Measurements from ENCODE around the gene KLK13. TPM values are rescaled to one million over a fixed set of nuclear protein-coding genes. Genes with fewer than 3 reads are reported as not detected.

Gene KLK13
- polyA plus RNA-seq, 1 donor = 0.45 TPM

DNA sequence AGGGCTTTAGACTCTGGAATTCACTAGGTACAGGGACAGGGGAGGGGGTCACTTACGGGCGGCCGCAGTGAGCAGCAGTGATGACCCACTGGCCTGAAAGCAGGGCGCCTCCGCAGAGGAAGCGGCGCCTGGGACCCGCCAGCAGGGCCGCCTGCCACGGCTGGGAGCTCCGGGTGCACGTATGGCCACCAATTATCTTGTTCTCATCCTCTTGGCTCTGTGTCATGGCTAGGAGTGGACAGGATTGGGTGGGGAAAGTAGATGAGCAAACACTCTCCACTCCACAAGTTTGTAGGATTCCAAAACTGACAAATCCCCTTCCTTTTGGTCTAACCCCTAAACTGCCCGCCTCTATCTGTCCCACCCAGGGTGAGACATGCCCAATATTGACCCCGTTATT, 16.6 kb upstream of the KLK13 start:
- H3K9me3 ChIP-seq (ENCODE audit: control insufficient read depth, low read depth, low read length) = no peaks in the 10 kb centered on the region
- H3K27me3 ChIP-seq (ENCODE audit: control insufficient read depth, insufficient read depth, low read length) = no peaks in the 10 kb centered on the region
- no peaks in the 10 kb centered on the region for H3K36me3 ChIP-seq (ENCODE audit: control insufficient read depth, insufficient read depth, low read length)
- WGBS (ENCODE audit: insufficient coverage, low lambda C conversion rate) = no CpG with 5 or more reads among the region's 14 CpGs
- H3K4me3 ChIP-seq (ENCODE audit: low read length) = no peak overlapping the region
- DNase-seq = no peak
- no peak overlapping the region for H3K27ac ChIP-seq (ENCODE audit: low read length)
- H3K4me1 ChIP-seq (ENCODE audit: control insufficient read depth, insufficient read depth, low read length) = no peaks in the 10 kb centered on the region

DNA sequence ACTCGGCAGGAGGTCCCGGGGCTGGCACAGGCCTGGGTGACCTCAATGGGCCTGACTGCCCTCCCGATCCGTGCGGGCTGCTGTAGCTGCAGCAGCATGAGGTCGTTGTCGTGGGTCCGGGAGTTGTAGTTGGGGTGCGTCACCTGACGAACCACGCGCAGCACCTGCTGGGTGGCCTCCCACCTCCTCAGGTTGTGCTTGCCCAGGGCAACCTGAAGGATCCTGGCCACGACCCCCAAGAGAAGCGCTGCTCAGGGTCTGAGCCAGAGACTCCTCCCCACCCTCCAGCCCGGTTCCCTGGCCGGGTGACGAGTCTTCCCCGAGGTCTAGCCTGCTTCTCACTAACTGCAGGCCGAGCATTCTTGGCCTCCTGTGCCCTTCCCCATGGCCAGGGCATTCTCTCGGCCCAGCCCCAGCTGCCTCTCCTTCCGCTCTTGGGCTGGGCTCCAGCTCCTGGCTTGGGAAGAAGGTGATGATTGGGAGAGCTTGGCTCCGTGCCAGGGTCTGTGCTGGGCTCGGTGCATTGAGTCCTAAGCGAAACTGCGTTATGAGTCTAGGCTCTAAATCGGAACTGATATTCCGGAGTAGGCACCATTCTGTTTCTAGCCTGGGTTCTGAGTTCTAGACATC, 14.7 kb upstream of the KLK13 start:
- Histone ChIP-seq H3K4me1 (ENCODE audit: control insufficient read depth, insufficient read depth, low read length) (no peaks in the 10 kb centered on the region), H3K27me3 (ENCODE audit: control insufficient read depth, insufficient read depth, low read length) (no peaks in the 10 kb centered on the region), H3K9me3 (ENCODE audit: control insufficient read depth, low read depth, low read length) (no peaks in the 10 kb centered on the region), H3K4me3 (ENCODE audit: low read length) (no peak overlapping the region), H3K36me3 (ENCODE audit: control insufficient read depth, insufficient read depth, low read length) (no peaks in the 10 kb centered on the region), H3K27ac (ENCODE audit: low read length) (no peak overlapping the region)
- DNase-seq = no peak
- WGBS (ENCODE audit: insufficient coverage, low lambda C conversion rate) = no CpG with 5 or more reads among the region's 27 CpGs

DNA sequence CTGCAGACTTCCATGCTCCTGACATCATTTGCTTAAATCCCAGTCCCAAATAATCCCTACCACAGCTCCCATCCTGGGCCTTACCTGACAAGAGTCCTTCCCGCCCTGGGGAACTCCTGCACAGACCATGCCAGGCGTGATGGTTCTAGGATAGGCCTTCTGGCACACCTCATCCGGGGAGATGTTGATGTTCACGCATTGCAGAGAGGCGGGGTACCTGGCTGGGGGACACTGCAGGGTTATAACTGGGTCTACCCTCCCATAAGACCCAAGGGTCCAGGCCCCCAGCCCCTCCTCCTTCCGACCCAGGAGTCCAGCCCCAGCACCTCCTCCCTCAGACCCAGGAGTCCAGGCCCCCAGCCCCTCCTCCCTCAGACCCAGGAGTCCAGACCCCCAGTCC, 13.8 kb upstream of the KLK13 start:
- Histone ChIP-seq H3K4me1 (ENCODE audit: control insufficient read depth, insufficient read depth, low read length) (no peaks in the 10 kb centered on the region), H3K36me3 (ENCODE audit: control insufficient read depth, insufficient read depth, low read length) (no peaks in the 10 kb centered on the region), H3K9me3 (ENCODE audit: control insufficient read depth, low read depth, low read length) (no peaks in the 10 kb centered on the region), H3K27me3 (ENCODE audit: control insufficient read depth, insufficient read depth, low read length) (no peaks in the 10 kb centered on the region), H3K27ac (ENCODE audit: low read length) (no peak overlapping the region), H3K4me3 (ENCODE audit: low read length) (no peak overlapping the region)
- no peak for DNase-seq
- no CpG with 5 or more reads among the region's 6 CpGs for WGBS (ENCODE audit: insufficient coverage, low lambda C conversion rate)

DNA sequence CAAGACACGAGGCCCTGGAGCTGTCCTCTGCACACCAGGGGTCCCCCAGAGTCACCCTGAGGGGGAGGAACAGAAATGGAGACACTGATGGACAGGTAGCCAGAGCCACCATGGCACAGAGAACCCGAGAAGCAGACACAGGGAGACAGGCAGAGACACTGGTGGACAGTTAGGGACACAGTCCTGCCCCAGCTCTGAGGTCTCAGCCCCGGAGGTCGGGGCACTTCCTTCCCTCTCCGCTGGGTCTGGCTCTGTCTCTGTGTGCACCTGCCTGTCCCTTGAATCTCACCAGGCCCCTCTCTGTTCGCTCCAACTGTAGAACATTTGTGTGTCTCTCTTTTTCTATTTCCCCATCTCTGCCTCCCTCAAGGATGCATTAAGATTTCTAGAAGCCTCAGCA, 13.2 kb upstream of the KLK13 start:
- DNase-seq = no peak
- WGBS (ENCODE audit: insufficient coverage, low lambda C conversion rate) = no CpG with 5 or more reads among the region's 6 CpGs
- Histone ChIP-seq H3K27me3 (ENCODE audit: control insufficient read depth, insufficient read depth, low read length) (no peaks in the 10 kb centered on the region), H3K27ac (ENCODE audit: low read length) (no peak overlapping the region), H3K4me3 (ENCODE audit: low read length) (no peak overlapping the region), H3K9me3 (ENCODE audit: control insufficient read depth, low read depth, low read length) (no peaks in the 10 kb centered on the region), H3K36me3 (ENCODE audit: control insufficient read depth, insufficient read depth, low read length) (no peaks in the 10 kb centered on the region), H3K4me1 (ENCODE audit: control insufficient read depth, insufficient read depth, low read length) (no peaks in the 10 kb centered on the region)

DNA sequence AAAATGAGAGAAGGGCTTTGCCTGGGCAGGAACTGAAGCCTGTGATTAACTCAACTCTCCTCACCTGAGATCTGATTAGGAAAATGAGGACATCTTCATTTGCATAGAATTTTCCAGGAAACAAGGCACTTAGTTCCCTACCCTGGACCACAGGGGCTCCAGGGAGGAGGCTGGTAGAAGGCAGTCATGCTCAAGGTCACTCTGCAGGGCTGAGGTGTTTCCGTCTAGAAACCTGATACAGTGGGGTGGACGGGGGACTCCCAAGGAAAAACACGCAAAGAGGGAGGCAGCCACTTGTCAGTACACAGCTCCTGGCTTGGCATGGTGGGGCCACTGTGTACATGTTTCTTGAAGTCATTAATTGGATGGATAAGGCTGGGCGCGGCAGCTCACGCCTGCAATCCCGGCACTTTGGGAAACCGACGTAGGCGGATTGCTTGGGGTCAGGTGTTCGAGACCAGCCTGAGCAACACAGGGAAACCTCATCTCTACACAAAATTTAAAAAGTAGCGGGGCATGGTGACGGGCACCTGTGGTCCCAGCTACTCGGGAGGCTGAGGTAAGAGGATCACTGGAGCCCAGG, 11.8 kb upstream of the KLK13 start:
- no peak overlapping the region for H3K27ac ChIP-seq (ENCODE audit: low read length)
- DNase-seq = no peak
- no peaks in the 10 kb centered on the region for H3K27me3 ChIP-seq (ENCODE audit: control insufficient read depth, insufficient read depth, low read length)
- H3K4me1 ChIP-seq (ENCODE audit: control insufficient read depth, insufficient read depth, low read length) = no peaks in the 10 kb centered on the region
- H3K36me3 ChIP-seq (ENCODE audit: control insufficient read depth, insufficient read depth, low read length) = no peaks in the 10 kb centered on the region
- H3K4me3 ChIP-seq (ENCODE audit: low read length) = no peak overlapping the region
- no peaks in the 10 kb centered on the region for H3K9me3 ChIP-seq (ENCODE audit: control insufficient read depth, low read depth, low read length)
- 27% methylated on average over 2 of the region's 14 CpGs for WGBS (ENCODE audit: insufficient coverage, low lambda C conversion rate)

DNA sequence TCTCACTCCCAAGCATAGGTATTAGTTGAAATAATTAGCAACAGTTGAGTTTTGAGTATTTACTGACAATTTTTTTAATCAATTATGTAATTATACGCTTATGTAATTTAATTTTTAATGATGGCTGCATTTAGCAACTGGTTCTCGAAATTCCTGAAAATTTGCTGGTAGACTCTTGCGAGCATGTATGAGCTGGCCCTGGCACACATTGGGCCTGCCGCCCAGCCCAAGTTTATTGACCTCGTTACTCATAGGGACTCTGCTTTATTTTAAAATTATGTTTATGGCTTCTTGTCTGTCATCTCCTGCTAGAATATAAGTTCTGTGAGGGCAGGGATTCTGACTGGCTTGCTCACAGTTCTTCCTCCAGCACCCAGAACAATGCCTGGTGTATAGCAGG, 11.1 kb upstream of the KLK13 start:
- Histone ChIP-seq H3K4me3 (ENCODE audit: low read length) (no peak overlapping the region), H3K9me3 (ENCODE audit: control insufficient read depth, low read depth, low read length) (no peaks in the 10 kb centered on the region), H3K36me3 (ENCODE audit: control insufficient read depth, insufficient read depth, low read length) (no peaks in the 10 kb centered on the region), H3K27ac (ENCODE audit: low read length) (no peak overlapping the region), H3K4me1 (ENCODE audit: control insufficient read depth, insufficient read depth, low read length) (no peaks in the 10 kb centered on the region), H3K27me3 (ENCODE audit: control insufficient read depth, insufficient read depth, low read length) (no peaks in the 10 kb centered on the region)
- no peak for DNase-seq
- 100% methylated on average over 2 of the region's 5 CpGs for WGBS (ENCODE audit: insufficient coverage, low lambda C conversion rate)

DNA sequence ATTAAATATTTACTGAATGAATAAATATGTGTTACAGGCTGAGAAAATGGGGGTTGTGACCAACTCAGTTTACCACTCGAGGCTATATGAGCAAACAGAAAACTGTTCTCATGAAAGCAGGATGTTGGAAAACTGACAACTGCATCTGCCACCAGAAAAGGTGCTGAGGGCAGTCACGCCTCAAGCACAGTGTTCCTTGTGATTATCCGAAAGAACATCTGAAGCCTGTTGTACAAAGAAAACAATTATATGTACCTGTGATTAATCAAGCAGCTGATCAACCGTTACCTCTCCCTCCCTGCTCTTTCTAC, 6.2 kb upstream of the KLK13 start:
- no peaks in the 10 kb centered on the region for H3K4me1 ChIP-seq (ENCODE audit: control insufficient read depth, insufficient read depth, low read length)
- H3K27ac ChIP-seq (ENCODE audit: low read length) = no peak overlapping the region
- no peaks in the 10 kb centered on the region for H3K36me3 ChIP-seq (ENCODE audit: control insufficient read depth, insufficient read depth, low read length)
- no peaks in the 10 kb centered on the region for H3K9me3 ChIP-seq (ENCODE audit: control insufficient read depth, low read depth, low read length)
- H3K4me3 ChIP-seq (ENCODE audit: low read length) = no peak overlapping the region
- WGBS (ENCODE audit: insufficient coverage, low lambda C conversion rate) = no CpG with 5 or more reads among the region's 4 CpGs
- DNase-seq = no peak
- peaks cover 2% of the 10 kb centered on the region for H3K27me3 ChIP-seq (ENCODE audit: control insufficient read depth, insufficient read depth, low read length)

DNA sequence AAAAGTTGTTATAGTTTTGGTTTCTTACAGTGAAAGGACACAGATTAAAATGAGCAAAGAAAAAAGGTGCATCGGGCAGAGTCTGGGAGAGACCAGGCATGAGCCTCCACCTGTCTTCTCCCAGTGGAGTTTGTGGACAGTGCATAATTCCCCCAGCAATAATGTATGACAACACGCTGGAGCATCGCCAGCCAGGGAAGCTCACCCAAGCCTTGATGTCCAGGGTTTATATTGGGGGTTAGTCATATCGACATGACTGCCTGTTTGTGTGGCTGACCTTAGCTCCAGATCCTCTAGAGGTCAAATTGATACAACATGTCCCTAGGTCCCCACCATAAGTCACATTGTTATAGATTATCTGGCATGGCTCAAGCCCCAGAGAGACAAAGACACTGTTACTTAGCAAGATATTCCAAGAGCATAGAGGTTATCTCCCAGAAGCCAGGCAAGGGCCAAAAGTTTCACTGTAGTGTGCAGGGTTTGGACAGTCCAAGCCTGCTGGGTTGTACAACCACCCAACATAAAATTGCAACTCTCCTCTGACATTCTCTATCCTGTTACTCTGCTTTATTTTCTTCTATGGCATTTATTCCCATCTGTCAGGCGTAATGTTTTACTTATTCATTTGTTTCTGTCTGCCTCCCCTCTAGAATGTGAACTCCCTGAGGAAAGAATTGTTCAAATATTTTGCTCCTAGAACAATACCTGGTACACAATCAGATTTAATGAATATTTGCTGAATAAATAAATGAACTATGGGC, 5.6 kb upstream of the KLK13 start:
- Histone ChIP-seq H3K4me3 (ENCODE audit: low read length) (no peak overlapping the region), H3K36me3 (ENCODE audit: control insufficient read depth, insufficient read depth, low read length) (no peaks in the 10 kb centered on the region), H3K27me3 (ENCODE audit: control insufficient read depth, insufficient read depth, low read length) (peaks cover 7% of the 10 kb centered on the region), H3K27ac (ENCODE audit: low read length) (no peak overlapping the region), H3K4me1 (ENCODE audit: control insufficient read depth, insufficient read depth, low read length) (no peaks in the 10 kb centered on the region), H3K9me3 (ENCODE audit: control insufficient read depth, low read depth, low read length) (no peaks in the 10 kb centered on the region)
- no peak for DNase-seq
- 76% methylated on average over 2 of the region's 5 CpGs for WGBS (ENCODE audit: insufficient coverage, low lambda C conversion rate)

DNA sequence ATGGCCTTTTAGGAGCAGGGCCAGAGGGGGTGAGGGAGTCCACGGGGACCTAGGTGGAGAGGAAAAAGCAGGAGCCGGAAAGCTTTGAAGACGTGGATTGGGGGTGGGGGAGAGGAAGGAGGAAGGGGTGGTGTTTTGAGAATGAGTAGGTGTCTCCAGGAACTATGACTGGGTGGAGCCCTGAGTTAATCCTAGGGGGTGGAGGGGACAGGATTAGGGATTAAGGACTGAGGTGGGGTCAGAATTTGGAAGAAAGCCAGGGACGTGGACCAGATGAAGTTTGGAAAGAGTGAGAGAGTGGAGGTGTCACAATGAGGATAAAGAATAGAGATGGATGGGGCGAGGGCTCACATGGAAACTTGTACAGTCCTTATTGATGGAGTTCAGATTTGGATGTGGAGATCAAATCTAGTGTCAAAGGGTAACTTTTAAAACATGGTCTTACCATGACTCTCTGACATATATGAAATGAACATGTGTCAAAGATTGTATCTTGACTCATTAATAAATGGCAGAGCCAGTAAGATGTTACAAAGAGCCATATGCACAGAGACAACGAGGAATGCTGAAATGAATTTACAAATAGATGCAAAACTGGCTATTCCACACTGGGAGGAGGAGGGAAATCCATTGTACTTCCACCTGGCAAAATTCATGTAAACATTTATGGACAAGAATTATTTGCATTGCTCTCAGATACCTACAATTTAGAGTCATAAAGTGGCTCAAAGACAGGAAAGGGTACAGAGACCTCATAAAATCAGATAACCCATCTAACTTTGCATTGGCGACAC, 1.7 kb upstream of the KLK13 start:
- Histone ChIP-seq H3K4me3 (ENCODE audit: low read length) (no peak overlapping the region), H3K36me3 (ENCODE audit: control insufficient read depth, insufficient read depth, low read length) (no peaks in the 10 kb centered on the region), H3K4me1 (ENCODE audit: control insufficient read depth, insufficient read depth, low read length) (no peaks in the 10 kb centered on the region), H3K9me3 (ENCODE audit: control insufficient read depth, low read depth, low read length) (no peaks in the 10 kb centered on the region), H3K27me3 (ENCODE audit: control insufficient read depth, insufficient read depth, low read length) (peaks cover 25% of the 10 kb centered on the region), H3K27ac (ENCODE audit: low read length) (no peak overlapping the region)
- WGBS (ENCODE audit: insufficient coverage, low lambda C conversion rate) = 75% methylated on average over 3 of the region's 7 CpGs
- DNase-seq = no peak

DNA sequence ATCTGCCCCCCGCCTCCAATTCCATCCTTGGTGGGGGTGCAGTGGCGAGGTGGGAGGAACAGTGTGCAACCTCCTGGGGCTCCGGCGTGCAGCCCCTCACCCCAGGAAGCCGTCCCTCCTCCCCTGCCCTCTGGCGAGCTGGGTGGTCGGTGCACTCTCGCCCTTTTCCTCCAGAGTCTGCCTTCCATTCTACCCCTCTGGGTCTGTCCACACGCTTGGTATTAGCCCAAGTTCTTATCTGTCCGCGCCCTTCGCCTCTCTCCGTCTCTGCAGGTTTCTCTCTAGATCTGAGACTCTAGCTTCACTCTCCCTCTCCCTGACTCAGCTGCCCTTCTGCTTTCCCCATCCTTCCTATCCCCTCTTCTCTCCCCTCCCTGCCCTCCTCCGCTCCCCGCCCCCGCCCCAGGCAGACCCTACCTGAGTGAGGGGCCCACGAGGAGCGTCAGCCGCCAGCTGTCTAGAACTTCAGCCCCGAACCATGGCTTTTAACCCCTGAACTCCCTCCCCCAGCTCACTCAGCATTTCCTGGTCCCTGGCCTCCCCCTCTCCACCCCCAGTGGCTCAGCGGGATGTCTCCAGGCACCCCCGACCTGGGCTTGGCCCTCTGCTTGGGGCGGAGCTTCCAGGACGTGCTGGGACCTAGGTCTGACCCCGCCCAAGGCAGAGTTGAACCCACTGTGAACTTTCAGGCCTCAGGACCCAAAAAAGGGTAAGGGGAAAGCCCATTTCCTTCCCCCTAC, 499 bp upstream of the KLK13 start:
- Histone ChIP-seq H3K4me3 (ENCODE audit: low read length) (no peak overlapping the region), H3K27me3 (ENCODE audit: control insufficient read depth, insufficient read depth, low read length) (peaks cover 25% of the 10 kb centered on the region)
- WGBS (ENCODE audit: insufficient coverage, low lambda C conversion rate) = no CpG with 5 or more reads among the region's 25 CpGs

More for the DNA sequence above, 499 bp upstream of the KLK13 start:
- no peak for DNase-seq
- H3K9me3 ChIP-seq (ENCODE audit: control insufficient read depth, low read depth, low read length) = no peaks in the 10 kb centered on the region
- no peak overlapping the region for H3K27ac ChIP-seq (ENCODE audit: low read length)
- no peaks in the 10 kb centered on the region for H3K4me1 ChIP-seq (ENCODE audit: control insufficient read depth, insufficient read depth, low read length)
- no peaks in the 10 kb centered on the region for H3K36me3 ChIP-seq (ENCODE audit: control insufficient read depth, insufficient read depth, low read length)

All from large intestine (tissue), 3 donors.